Naive B cell (primary cell): ENCODE measurements around the gene BHLHA9. TPM values are rescaled to one million over a fixed set of nuclear protein-coding genes. Genes with fewer than 3 reads are reported as not detected.

ENCODE experiments used
- ATAC-seq, 2 donors: fragments of 150-1000 bp; cut with Tn5 transposase; 2 replicates each; pipeline ENCODE4 v1.10.0; 2021; ENCODE audit warnings: low read depth in 2 of 2, mild to moderate bottlenecking in 2 of 2, moderate library complexity in 2 of 2
- DNase-seq: peaks from one replicate; pipeline ENCODE4 v3.0.0; 2022
- H3K27ac Mint-ChIP-seq, 6 donors: one replicate each; pipeline ENCODE4 v1.8.0; 2020 to 2022; ENCODE audit warnings: mild to moderate bottlenecking in 6 of 6, mixed read lengths in 6 of 6, moderate library complexity in 5 of 6, inconsistent platforms in 2 of 6
- H3K27me3 Mint-ChIP-seq, 3 donors: one replicate each; pipeline ENCODE4 v1.8.0; 2021 to 2022; ENCODE audit warnings: mixed read lengths in 3 of 3, mild to moderate bottlenecking in 1 of 3
- H3K36me3 Mint-ChIP-seq, 2 donors: one replicate each; pipeline ENCODE4 v1.8.0; 2020 to 2022; ENCODE audit warnings: mixed read lengths in 2 of 2, inconsistent platforms in 1 of 2, mild to moderate bottlenecking in 1 of 2
- H3K4me1 Mint-ChIP-seq, 3 donors: one replicate each; pipeline ENCODE4 v1.8.0; 2020 to 2022; ENCODE audit warnings: mixed read lengths in 3 of 3, inconsistent platforms in 1 of 3, mild to moderate bottlenecking in 1 of 3, moderate library complexity in 1 of 3
- H3K4me3 Mint-ChIP-seq, 8 donors: one replicate each; pipeline ENCODE4 v1.8.0; 2020 to 2022; ENCODE audit warnings: mild to moderate bottlenecking in 8 of 8, mixed read lengths in 8 of 8, moderate library complexity in 8 of 8, inconsistent platforms in 2 of 8
- H3K9me3 Mint-ChIP-seq, 7 donors: one replicate each; pipeline ENCODE4 v1.8.0; 2020 to 2022; ENCODE audit warnings: mixed read lengths in 7 of 7, mild to moderate bottlenecking in 5 of 7, inconsistent platforms in 2 of 7, moderate library complexity in 1 of 7
- polyA plus RNA-seq, 6 donors: library from polyadenylated mRNA; unstranded; fragments of 300-500 nt; fragmentation: Illumina TruSeq; gene quantifications; one replicate each; pipeline ENCODE4 v1.2.3, GENCODE V29; 2021; ENCODE audit warnings: low read depth in 6 of 6

The BHLHA9 gene
- polyA plus RNA-seq = not detected

GRCh38 chr17:1270210-1271029 lies at the start of gene BHLHA9:
Gene BHLHA9 (plus strand): TSS chr17:1270444. CDS start chr17:1270564, 120 bp downstream.
- DNase-seq (no peak), ATAC-seq (no peak)
- H3K4me1 Mint-ChIP-seq = peaks cover 19 to 30% (median 24%) of the 10 kb centered on the region in 3 donors
- H3K9me3 Mint-ChIP-seq = no peaks in the 10 kb centered on the region
- no peaks in the 10 kb centered on the region for H3K36me3 Mint-ChIP-seq
- H3K27me3 Mint-ChIP-seq = peaks cover 6 to 41% (median 15%) of the 10 kb centered on the region in 3 donors
- H3K27ac Mint-ChIP-seq = no peak within 1 kb of the TSS
- H3K4me3 Mint-ChIP-seq = peak within 1 kb of the TSS; percentile 89 to 96 (median 93)

- Mint-ChIP-seq H3K9me3 (peaks cover 0 to 3% (median 0%) of the 10 kb centered on the region in 7 donors), H3K27me3 (no peaks in the 10 kb centered on the region), H3K4me3 (no peak overlapping the region), H3K27ac (no peak overlapping the region), H3K4me1 (peaks cover 46 to 74% (median 66%) of the 10 kb centered on the region in 3 donors), H3K36me3 (peaks cover 0 to 5% of the 10 kb centered on the region in 2 donors)
- ATAC-seq (no peak), DNase-seq (no peak)
These were observed 49.0 kb upstream of the BHLHA9 start for GRCh38 chr17:1221209-1221608.

- no peak for ATAC-seq
These were observed 47.9 kb upstream of the BHLHA9 start for GRCh38 chr17:1222321-1222720.

GRCh38 chr17:1223662-1224061 lies 46.6 kb upstream of the BHLHA9 start:
- H3K4me3 Mint-ChIP-seq = peak overlapping the region in 1 of 8 donors; percentile 42
- peak overlapping the region in 1 of 6 donors; percentile 56 for H3K27ac Mint-ChIP-seq
- H3K9me3 Mint-ChIP-seq = peaks cover 0 to 3% (median 0%) of the 10 kb centered on the region in 7 donors
- peaks cover 42 to 74% (median 71%) of the 10 kb centered on the region in 3 donors for H3K4me1 Mint-ChIP-seq
- DNase-seq (no peak), ATAC-seq (no peak)
- H3K27me3 Mint-ChIP-seq = no peaks in the 10 kb centered on the region
- peaks cover 0 to 7% of the 10 kb centered on the region in 2 donors for H3K36me3 Mint-ChIP-seq

More at GRCh38 chr17:1222321-1222720, 47.9 kb upstream of the BHLHA9 start:
- H3K27me3 Mint-ChIP-seq = no peaks in the 10 kb centered on the region
- H3K27ac Mint-ChIP-seq = no peak overlapping the region
- peaks cover 38 to 74% (median 63%) of the 10 kb centered on the region in 3 donors for H3K4me1 Mint-ChIP-seq
- H3K4me3 Mint-ChIP-seq = no peak overlapping the region
- H3K36me3 Mint-ChIP-seq = peaks cover 0 to 7% of the 10 kb centered on the region in 2 donors
- H3K9me3 Mint-ChIP-seq = peaks cover 0 to 3% (median 0%) of the 10 kb centered on the region in 7 donors
- DNase-seq = no peak

- Mint-ChIP-seq H3K27ac (peak overlapping the region in 1 of 6 donors; percentile 56), H3K4me1 (peaks cover 39 to 68% (median 66%) of the 10 kb centered on the region in 3 donors), H3K9me3 (peaks cover 0 to 3% (median 0%) of the 10 kb centered on the region in 7 donors), H3K27me3 (no peaks in the 10 kb centered on the region), H3K36me3 (peaks cover 0 to 7% of the 10 kb centered on the region in 2 donors), H3K4me3 (no peak overlapping the region)
- ATAC-seq (no peak), DNase-seq (no peak)
These were observed 45.9 kb upstream of the BHLHA9 start for GRCh38 chr17:1224330-1224729.

GRCh38 chr17:1226308-1226707 lies 43.9 kb upstream of the BHLHA9 start:
- H3K9me3 Mint-ChIP-seq = peaks cover 0 to 3% (median 0%) of the 10 kb centered on the region in 7 donors
- H3K36me3 Mint-ChIP-seq = peaks cover 0 to 7% of the 10 kb centered on the region in 2 donors
- DNase-seq (no peak), ATAC-seq (no peak)
- no peak overlapping the region for H3K27ac Mint-ChIP-seq
- H3K4me3 Mint-ChIP-seq = peak overlapping the region in 2 of 8 donors; percentile 33 to 87
- H3K27me3 Mint-ChIP-seq = peaks cover 0 to 1% (median under 1%) of the 10 kb centered on the region in 3 donors
- H3K4me1 Mint-ChIP-seq = peaks cover 38 to 61% (median 60%) of the 10 kb centered on the region in 3 donors

- no peak for DNase-seq
- peaks cover 0 to 7% of the 10 kb centered on the region in 2 donors for H3K36me3 Mint-ChIP-seq
- no peak for ATAC-seq
- H3K4me3 Mint-ChIP-seq = peak overlapping the region; percentile 83 to 97 (median 95)
- H3K27ac Mint-ChIP-seq = peak overlapping the region; percentile 83 to 97 (median 91)
- H3K9me3 Mint-ChIP-seq = no peaks in the 10 kb centered on the region
- peaks cover 2 to 10% (median 7%) of the 10 kb centered on the region in 3 donors for H3K27me3 Mint-ChIP-seq
- peaks cover 42 to 55% (median 54%) of the 10 kb centered on the region in 3 donors for H3K4me1 Mint-ChIP-seq
These were observed 42.9 kb upstream of the BHLHA9 start for GRCh38 chr17:1227365-1227764.

GRCh38 chr17:1227917-1228780 lies 42.1 kb upstream of the BHLHA9 start:
- DNase-seq (peak; percentile 80), ATAC-seq (peak; percentile 65 to 72)
- Mint-ChIP-seq H3K9me3 (no peaks in the 10 kb centered on the region), H3K27ac (peak overlapping the region; percentile 83 to 97 (median 91)), H3K4me3 (peak overlapping the region; percentile 83 to 97 (median 95)), H3K27me3 (peaks cover 4 to 10% (median 7%) of the 10 kb centered on the region in 3 donors), H3K36me3 (peaks cover 0 to 6% of the 10 kb centered on the region in 2 donors), H3K4me1 (peaks cover 40 to 55% (median 53%) of the 10 kb centered on the region in 3 donors)

- ATAC-seq (peak; percentile 24 to 29), DNase-seq (peak; percentile 33)
- Mint-ChIP-seq H3K4me3 (peak overlapping the region in 7 of 8 donors; percentile 47 to 97 (median 92)), H3K4me1 (peaks cover 33 to 47% (median 45%) of the 10 kb centered on the region in 3 donors), H3K27me3 (peaks cover 4 to 10% (median 7%) of the 10 kb centered on the region in 3 donors), H3K9me3 (no peaks in the 10 kb centered on the region), H3K36me3 (peaks cover 0 to 3% of the 10 kb centered on the region in 2 donors), H3K27ac (peak overlapping the region in 4 of 6 donors; percentile 91 to 97 (median 94))
These were observed 41.4 kb upstream of the BHLHA9 start for GRCh38 chr17:1228781-1229348.

- Mint-ChIP-seq H3K27ac (peak overlapping the region; percentile 33 to 93 (median 80)), H3K9me3 (no peaks in the 10 kb centered on the region), H3K27me3 (peaks cover 8 to 12% (median 10%) of the 10 kb centered on the region in 3 donors), H3K4me1 (peaks cover 30 to 42% (median 40%) of the 10 kb centered on the region in 3 donors), H3K36me3 (peaks cover 0 to 3% of the 10 kb centered on the region in 2 donors), H3K4me3 (peak overlapping the region; percentile 75 to 93 (median 84))
- DNase-seq (peak; percentile 90), ATAC-seq (peak; percentile 61 to 70)
These were observed 40.8 kb upstream of the BHLHA9 start for GRCh38 chr17:1229349-1229899.

- Mint-ChIP-seq H3K9me3 (no peaks in the 10 kb centered on the region), H3K27ac (peak overlapping the region; percentile 76 to 99 (median 91)), H3K4me1 (peaks cover 27 to 38% (median 35%) of the 10 kb centered on the region in 3 donors), H3K27me3 (peaks cover 8 to 13% (median 10%) of the 10 kb centered on the region in 3 donors), H3K36me3 (peaks cover 0 to 3% of the 10 kb centered on the region in 2 donors), H3K4me3 (peak overlapping the region; percentile 83 to 97 (median 92))
- ATAC-seq (no peak), DNase-seq (no peak)
These were observed 40.2 kb upstream of the BHLHA9 start for GRCh38 chr17:1229900-1230501.

- ATAC-seq (no peak), DNase-seq (no peak)
- H3K4me3 Mint-ChIP-seq = peak overlapping the region in 5 of 8 donors; percentile 27 to 84 (median 66)
- H3K27ac Mint-ChIP-seq = peak overlapping the region in 5 of 6 donors; percentile 8 to 89 (median 33)
- no peaks in the 10 kb centered on the region for H3K36me3 Mint-ChIP-seq
- H3K27me3 Mint-ChIP-seq = peaks cover 8 to 13% (median 10%) of the 10 kb centered on the region in 3 donors
- peaks cover 19 to 28% (median 24%) of the 10 kb centered on the region in 3 donors for H3K4me1 Mint-ChIP-seq
- no peaks in the 10 kb centered on the region for H3K9me3 Mint-ChIP-seq
These were observed 38.8 kb upstream of the BHLHA9 start for GRCh38 chr17:1231456-1231855.
